ENCODE results near the gene EID3. TPM values are rescaled to one million over a fixed set of nuclear protein-coding genes. Genes with fewer than 3 reads are reported as not detected.

Gene EID3
- total and polyA plus RNA-seq, 9 of the 15 experiments (the other 6 are each of a cell fraction or from before 2014, with no cell fraction given), result 0.07 to 3.5 (median 0.42) TPM

GRCh38 chr12:104288635-104289274 is 14.8 kb upstream of the EID3 start (continued):
- TF ChIP-seq ZNF318 (IDR thresholded peaks at IDR 0.05; ENCODE audit: borderline replicate concordance in 1 of 2, low read depth in 1 of 2) (no peak), ZNF311 (CRISPR knock-in tag; IDR thresholded peaks at IDR 0.05) (no peak), BMI1 (IDR thresholded peaks at IDR 0.05; ENCODE audit: low read length) (no peak), ELF2 (CRISPR knock-in tag; IDR thresholded peaks at IDR 0.05) (no peak), C11orf30 (IDR thresholded peaks at IDR 0.05; ENCODE audit: low read depth) (peak; percentile 89), NCOA6 (IDR thresholded peaks at IDR 0.05) (no peak), CBFA2T3 (IDR thresholded peaks at IDR 0.05) (no peak), ILK (tag; IDR thresholded peaks at IDR 0.05; ENCODE audit: borderline replicate concordance, low read depth) (no peak), THAP7 (CRISPR knock-in tag; IDR thresholded peaks at IDR 0.05) (no peak), SETDB1 (IDR thresholded peaks at IDR 0.05; ENCODE audit: low read length) (no peak), PRPF4 (IDR thresholded peaks at IDR 0.05; ENCODE audit: insufficient read depth, low read depth, low read length, poor library complexity, severe bottlenecking) (no peak), ZNF395 (CRISPR knock-in tag; IDR thresholded peaks at IDR 0.05) (peak; percentile 51; the same call in 1 of the 2 replicates), FOXP4 (CRISPR knock-in tag; IDR thresholded peaks at IDR 0.05; ENCODE audit: borderline replicate concordance) (peak; percentile 78; the same call in 1 of the 2 replicates), KLF13 (tag; IDR thresholded peaks at IDR 0.05; ENCODE audit: borderline replicate concordance, low read depth) (peak; percentile 85), SRSF1 (IDR thresholded peaks at IDR 0.05; ENCODE audit: low read depth, low read length) (no peak), HMG20B (CRISPR knock-in tag; IDR thresholded peaks at IDR 0.05) (no peak)
